Measurements from ENCODE around the gene C22orf31. TPM values are rescaled to one million over a fixed set of nuclear protein-coding genes. Genes with fewer than 3 reads are reported as not detected.

The C22orf31 gene
- total RNA-seq, 1 experiment from 2014 or later, result not detected

DNA sequence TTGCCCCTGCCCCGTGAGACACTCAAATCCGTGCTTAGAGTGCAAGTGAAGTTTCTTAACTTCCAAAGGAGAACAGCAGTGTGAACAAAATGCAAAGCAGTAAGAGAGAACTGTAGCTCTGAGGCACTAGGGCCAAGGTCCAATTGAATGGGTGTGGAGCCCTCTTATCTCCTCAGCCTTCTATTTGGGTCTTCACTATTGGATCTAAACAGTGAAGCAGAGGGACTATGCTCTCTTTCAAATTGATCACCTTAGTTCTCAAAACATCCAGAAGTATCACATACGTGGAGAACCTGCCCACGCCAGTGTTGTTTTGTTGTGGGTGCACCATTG, 49.6 kb downstream of the C22orf31 start:
- H3K27me3 ChIP-seq (ENCODE audit: insufficient read depth, low read length), result no peaks in the 10 kb centered on the region
- H3K9me3 ChIP-seq (ENCODE audit: control insufficient read depth in 1 of 2, insufficient read depth in 1 of 2, low read depth in 1 of 2, low read length in 2 of 2), result no peaks in the 10 kb centered on the region
- H3K4me3 ChIP-seq (replicated peaks in 1 of 2; ENCODE audit: low read depth in 1 of 2, low read length in 2 of 2), result no peak overlapping the region
- no peak overlapping the region for H3K4me2 ChIP-seq (ENCODE audit: low read length)
- peaks cover 8% of the 10 kb centered on the region; the same call in 1 of the 2 replicates for H3K79me2 ChIP-seq (ENCODE audit: insufficient read depth, low read length)
- no peaks in the 10 kb centered on the region for H3K9me2 ChIP-seq (ENCODE audit: insufficient read depth)
- ATAC-seq (no peak), DNase-seq (ENCODE audit: low read depth, low spot score) (no peak)
- no peaks in the 10 kb centered on the region for H4K20me1 ChIP-seq (ENCODE audit: insufficient read depth)
- no peak overlapping the region for H2AFZ ChIP-seq (ENCODE audit: low read depth, low read length, poor library complexity, severe bottlenecking)
- BruUV-seq (replicated peaks), result no TSS peak
- intact Hi-C loops (cut with micrococcal nuclease), result no loop called here
- H3K36me3 ChIP-seq (ENCODE audit: control insufficient read depth in 1 of 2, insufficient read depth in 2 of 2, low read length in 2 of 2), result no peaks in the 10 kb centered on the region
- TF ChIP-seq ZFX (IDR thresholded peaks at IDR 0.05) (no peak), RAD21 (IDR thresholded peaks at IDR 0.05; ENCODE audit: low read depth) (no peak)
- H3K27ac ChIP-seq (ENCODE audit: low read depth, low read length), result no peak overlapping the region
- H3K9ac ChIP-seq (ENCODE audit: low read length), result no peak overlapping the region
- peaks cover 3 to 12% of the 10 kb centered on the region in 2 experiments; a peak in 3 of 4 replicates for H3K4me1 ChIP-seq (ENCODE audit: control insufficient read depth in 1 of 2, insufficient read depth in 2 of 2, low read length in 2 of 2)
- ChIA-PET CTCF (no interaction called here), RAD21 (ENCODE audit: low non-redundant PET in 1 of 2, low total read pairs in 2 of 2, uncharacterized antibody in 2 of 2, unreplicated experiment in 2 of 2) (no interaction called here), POLR2A (no interaction called here)

DNA sequence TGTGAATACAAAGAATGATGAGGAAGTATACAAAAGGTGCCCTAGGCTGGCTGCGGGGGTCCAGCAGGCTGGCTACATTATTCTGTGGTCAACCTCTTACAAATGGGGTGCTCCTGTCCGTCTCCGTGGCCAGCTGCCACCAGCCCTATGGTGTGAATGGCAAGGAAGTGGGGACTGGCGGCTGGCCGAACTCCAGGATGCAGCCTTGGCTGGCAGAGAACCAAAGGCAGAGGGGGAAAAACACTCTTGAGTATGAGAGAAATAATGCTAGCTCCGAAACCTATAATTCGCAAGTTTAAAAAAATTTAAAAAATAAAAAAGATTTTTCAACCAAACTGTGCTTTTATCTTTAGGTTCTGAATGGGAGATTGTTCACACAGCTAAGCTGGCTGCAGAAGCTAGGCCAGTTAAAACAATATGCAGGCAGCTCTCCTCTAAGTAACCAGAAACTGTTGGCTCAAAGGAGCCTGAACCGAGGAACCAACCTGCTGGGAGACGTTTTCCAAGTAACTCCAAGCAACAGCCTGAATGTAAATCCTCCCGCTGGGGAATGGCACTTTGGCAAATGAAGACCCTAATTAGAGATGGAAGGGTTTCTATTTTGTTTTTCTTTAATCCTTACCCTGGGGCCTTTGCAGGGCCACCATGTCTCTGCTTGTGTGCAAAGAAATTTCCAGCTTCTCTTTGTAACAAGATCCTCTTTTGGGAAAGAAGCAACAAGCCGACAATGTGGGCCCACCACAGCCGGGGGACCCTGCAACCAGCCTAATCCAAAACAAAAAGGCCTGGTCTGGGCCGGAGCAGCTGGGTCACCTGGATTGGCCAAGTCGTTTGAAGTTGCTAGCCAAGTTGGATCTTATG, 50.2 kb downstream of the C22orf31 start:
- no TSS peak for BruUV-seq (replicated peaks)
- RAD21 ChIA-PET (ENCODE audit: low non-redundant PET in 1 of 2, low total read pairs in 2 of 2, uncharacterized antibody in 2 of 2, unreplicated experiment in 2 of 2), result no interaction called here
- ATAC-seq (no peak), DNase-seq (ENCODE audit: low read depth, low spot score) (no peak)
- Histone ChIP-seq H3K9me3 (ENCODE audit: control insufficient read depth in 1 of 2, insufficient read depth in 1 of 2, low read depth in 1 of 2, low read length in 2 of 2) (no peaks in the 10 kb centered on the region), H3K36me3 (ENCODE audit: control insufficient read depth in 1 of 2, insufficient read depth in 2 of 2, low read length in 2 of 2) (no peaks in the 10 kb centered on the region), H3K27me3 (ENCODE audit: insufficient read depth, low read length) (no peaks in the 10 kb centered on the region), H2AFZ (ENCODE audit: low read depth, low read length, poor library complexity, severe bottlenecking) (no peak overlapping the region), H4K20me1 (ENCODE audit: insufficient read depth) (no peaks in the 10 kb centered on the region), H3K9ac (ENCODE audit: low read length) (no peak overlapping the region), H3K4me3 (replicated peaks in 1 of 2; ENCODE audit: low read depth in 1 of 2, low read length in 2 of 2) (no peak overlapping the region), H3K4me1 (ENCODE audit: control insufficient read depth in 1 of 2, insufficient read depth in 2 of 2, low read length in 2 of 2) (peaks cover 9 to 16% of the 10 kb centered on the region in 2 experiments; a peak in 3 of 4 replicates), H3K27ac (ENCODE audit: low read depth, low read length) (no peak overlapping the region), H3K79me2 (ENCODE audit: insufficient read depth, low read length) (peaks cover 12% of the 10 kb centered on the region; the same call in 1 of the 2 replicates), H3K9me2 (ENCODE audit: insufficient read depth) (no peaks in the 10 kb centered on the region), H3K4me2 (ENCODE audit: low read length) (no peak overlapping the region)
- intact Hi-C loops (cut with micrococcal nuclease), result no loop called here
- CTCF ChIA-PET, result no interaction called here
- POLR2A ChIA-PET, result no interaction called here
- no peak for TF ChIP-seq POLR2A (IDR thresholded peaks at IDR 0.05; ENCODE audit: borderline replicate concordance, extremely low read depth, insufficient read depth, insufficient read length)
- TF ChIP-seq MAX (IDR thresholded peaks at IDR 0.05), result no peak
- no peak for TF ChIP-seq EZH2 (IDR thresholded peaks at IDR 0.05)
- TF ChIP-seq CBX3 (IDR thresholded peaks at IDR 0.05; ENCODE audit: low read depth), result no peak
- TF ChIP-seq ZNF274 (IDR thresholded peaks at IDR 0.05; ENCODE audit: low read depth, low read length), result no peak
- no peak for TF ChIP-seq EZH2phosphoT487 (IDR thresholded peaks at IDR 0.05; ENCODE audit: borderline replicate concordance)
- TF ChIP-seq JUND (IDR thresholded peaks at IDR 0.05), result no peak
- TF ChIP-seq, protein P1, sequence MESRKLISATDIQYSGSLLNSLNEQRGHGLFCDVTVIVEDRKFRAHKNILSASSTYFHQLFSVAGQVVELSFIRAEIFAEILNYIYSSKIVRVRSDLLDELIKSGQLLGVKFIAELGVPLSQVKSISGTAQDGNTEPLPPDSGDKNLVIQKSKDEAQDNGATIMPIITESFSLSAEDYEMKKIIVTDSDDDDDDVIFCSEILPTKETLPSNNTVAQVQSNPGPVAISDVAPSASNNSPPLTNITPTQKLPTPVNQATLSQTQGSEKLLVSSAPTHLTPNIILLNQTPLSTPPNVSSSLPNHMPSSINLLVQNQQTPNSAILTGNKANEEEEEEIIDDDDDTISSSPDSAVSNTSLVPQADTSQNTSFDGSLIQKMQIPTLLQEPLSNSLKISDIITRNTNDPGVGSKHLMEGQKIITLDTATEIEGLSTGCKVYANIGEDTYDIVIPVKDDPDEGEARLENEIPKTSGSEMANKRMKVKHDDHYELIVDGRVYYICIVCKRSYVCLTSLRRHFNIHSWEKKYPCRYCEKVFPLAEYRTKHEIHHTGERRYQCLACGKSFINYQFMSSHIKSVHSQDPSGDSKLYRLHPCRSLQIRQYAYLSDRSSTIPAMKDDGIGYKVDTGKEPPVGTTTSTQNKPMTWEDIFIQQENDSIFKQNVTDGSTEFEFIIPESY (IDR thresholded peaks at IDR 0.05; ENCODE audit: extremely low read depth, insufficient replicate concordance, low read length), result no peak
- TF ChIP-seq TCF7L2 (IDR thresholded peaks at IDR 0.05; ENCODE audit: borderline replicate concordance, extremely low read depth, insufficient read depth, insufficient read length), result no peak
- no peak for TF ChIP-seq CEBPB (IDR thresholded peaks at IDR 0.05; ENCODE audit: low read depth)
- no peak for TF ChIP-seq POLR2AphosphoS5 (IDR thresholded peaks at IDR 0.05; ENCODE audit: low read depth, low read length)
- no peak for TF ChIP-seq ELF1 (IDR thresholded peaks at IDR 0.05; ENCODE audit: borderline replicate concordance, low read depth)
- TF ChIP-seq REST (IDR thresholded peaks at IDR 0.05; ENCODE audit: low read depth), result no peak
- TF ChIP-seq FOSL1 (IDR thresholded peaks at IDR 0.05; ENCODE audit: low read depth), result no peak

Measured in HCT116 (cell line).